ENCODE measurements around the gene CPLX1.

DNA sequence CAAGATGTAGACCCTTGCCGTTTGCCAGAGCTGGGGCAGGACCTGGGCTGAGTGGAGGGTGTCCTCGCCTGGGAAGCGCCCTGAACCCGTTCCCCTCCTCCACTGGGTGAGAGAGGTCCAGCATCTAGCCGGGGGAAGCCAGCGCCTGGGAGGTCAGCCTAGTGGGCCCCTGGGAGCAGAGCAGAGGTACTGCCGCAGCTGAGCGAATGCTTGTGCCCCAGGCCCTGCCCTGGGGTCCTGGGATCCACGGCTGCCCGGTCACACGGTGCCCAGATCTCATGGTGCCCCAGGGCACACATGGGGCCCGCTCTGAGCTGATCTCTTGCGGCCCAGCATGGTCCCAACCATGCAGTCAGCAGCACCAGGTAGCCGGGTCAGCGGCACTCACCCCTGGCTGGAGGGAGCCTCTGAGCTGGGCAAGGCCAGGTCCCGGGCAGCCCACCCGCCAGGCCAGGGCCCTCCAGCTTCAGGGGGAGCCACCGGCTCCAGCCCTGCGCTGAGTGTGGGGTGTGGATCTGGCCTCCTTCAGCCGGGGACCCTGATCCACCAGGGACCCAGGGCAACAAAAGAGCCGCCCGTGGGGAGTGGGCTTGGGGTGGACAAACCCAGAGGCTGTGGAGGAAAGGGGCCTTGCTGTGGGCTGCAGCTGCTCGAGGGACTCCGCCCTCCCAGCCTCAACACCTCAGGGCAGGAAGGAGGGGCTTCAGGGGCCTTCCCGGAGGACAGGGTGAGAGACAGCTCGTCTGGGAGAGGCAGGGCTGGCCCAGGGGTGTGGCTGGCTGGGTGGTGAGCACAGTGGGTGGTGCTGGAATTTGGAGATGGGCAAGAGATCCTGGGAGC lies 4.1 kb upstream of the CPLX1 start:
- TF ChIP-seq CTCF (IDR thresholded peaks at IDR 0.05) (no peak), POLR2A (IDR thresholded peaks at IDR 0.05) (no peak)
